ENCODE data around the gene SORCS2.

Gene SORCS2

GRCh38 chr4:7309636-7310390, 117.5 kb downstream of the SORCS2 start:
- no peak for DNase-seq

GRCh38 chr4:7310451-7310850, 118.1 kb downstream of the SORCS2 start:
- no peak for DNase-seq

- DNase-seq, result no peak
These were observed 118.9 kb downstream of the SORCS2 start for GRCh38 chr4:7311205-7311604.

GRCh38 chr4:7312691-7313090, 120.4 kb downstream of the SORCS2 start:
- no peak for DNase-seq

GRCh38 chr4:7313347-7313811, 121.0 kb downstream of the SORCS2 start:
- no peak for DNase-seq

GRCh38 chr4:7313991-7314390, 121.7 kb downstream of the SORCS2 start:
- DNase-seq, result no peak

GRCh38 chr4:7315286-7315685, 122.9 kb downstream of the SORCS2 start:
- no peak for DNase-seq

GRCh38 chr4:7315935-7316334, 123.6 kb downstream of the SORCS2 start:
- no peak for DNase-seq

GRCh38 chr4:7319024-7319423, 126.7 kb downstream of the SORCS2 start:
- DNase-seq, result no peak

- DNase-seq, result no peak
These were observed 128.0 kb downstream of the SORCS2 start for GRCh38 chr4:7320206-7320797.

- DNase-seq, result no peak
These were observed 130.0 kb downstream of the SORCS2 start for GRCh38 chr4:7322166-7322991.

GRCh38 chr4:7323461-7323871, 131.1 kb downstream of the SORCS2 start:
- DNase-seq, result no peak

GRCh38 chr4:7323872-7324650, 131.7 kb downstream of the SORCS2 start:
- no peak for DNase-seq

GRCh38 chr4:7324651-7325121, 132.3 kb downstream of the SORCS2 start:
- no peak for DNase-seq

GRCh38 chr4:7325541-7325940, 133.2 kb downstream of the SORCS2 start:
- no peak for DNase-seq

- no peak for DNase-seq
These were observed 134.0 kb downstream of the SORCS2 start for GRCh38 chr4:7326306-7326692.

- no peak for DNase-seq
These were observed 134.5 kb downstream of the SORCS2 start for GRCh38 chr4:7326693-7327340.

GRCh38 chr4:7327341-7327885, 135.1 kb downstream of the SORCS2 start:
- no peak for DNase-seq

- DNase-seq, result no peak
These were observed 136.0 kb downstream of the SORCS2 start for GRCh38 chr4:7328162-7328912.

GRCh38 chr4:7328913-7329638, 136.7 kb downstream of the SORCS2 start:
- DNase-seq, result no peak
